ENCODE measurements around the gene DIS3L2. TPM values are rescaled to one million over a fixed set of nuclear protein-coding genes. Genes with fewer than 3 reads are reported as not detected.

The DIS3L2 gene
- total RNA-seq, 6 experiments from 2014 or later = 18.2 to 23.6 (median 21.6) TPM

- no peak overlapping the region for H3K27ac Mint-ChIP-seq
- H3K9me3 Mint-ChIP-seq = no peaks in the 10 kb centered on the region
- no peak for TF ChIP-seq CTCF (IDR thresholded peaks at IDR 0.05)
- H3K27me3 Mint-ChIP-seq (ENCODE audit: insufficient read depth) = no peaks in the 10 kb centered on the region; the same call in 1 of the 2 replicates
- peaks cover 7% of the 10 kb centered on the region; the same call in 1 of the 2 replicates for H3K36me3 Mint-ChIP-seq (ENCODE audit: low read depth)
- H3K4me1 Mint-ChIP-seq (ENCODE audit: low read depth) = peaks cover 26% of the 10 kb centered on the region
- DNase-seq = no peak
- H3K4me3 Mint-ChIP-seq = no peak overlapping the region
These were observed 23.5 kb downstream of the DIS3L2 start for GRCh38 chr2:231984992-231985391.

- H3K4me1 Mint-ChIP-seq (ENCODE audit: low read depth) = peaks cover 30% of the 10 kb centered on the region
- peaks cover 7% of the 10 kb centered on the region; the same call in 1 of the 2 replicates for H3K36me3 Mint-ChIP-seq (ENCODE audit: low read depth)
- no peaks in the 10 kb centered on the region; the same call in 1 of the 2 replicates for H3K27me3 Mint-ChIP-seq (ENCODE audit: insufficient read depth)
- no peak for DNase-seq
- H3K4me3 Mint-ChIP-seq = no peak overlapping the region
- TF ChIP-seq CTCF (IDR thresholded peaks at IDR 0.05) = no peak
- no peak overlapping the region for H3K27ac Mint-ChIP-seq
- no peaks in the 10 kb centered on the region for H3K9me3 Mint-ChIP-seq
These were observed 24.3 kb downstream of the DIS3L2 start for GRCh38 chr2:231985823-231986261.

- Mint-ChIP-seq H3K27me3 (ENCODE audit: insufficient read depth) (no peaks in the 10 kb centered on the region; the same call in 1 of the 2 replicates), H3K27ac (no peak overlapping the region), H3K9me3 (no peaks in the 10 kb centered on the region), H3K36me3 (ENCODE audit: low read depth) (peaks cover 7% of the 10 kb centered on the region; the same call in 1 of the 2 replicates), H3K4me3 (no peak overlapping the region), H3K4me1 (ENCODE audit: low read depth) (peaks cover 41% of the 10 kb centered on the region)
- DNase-seq = no peak
- no peak for TF ChIP-seq CTCF (IDR thresholded peaks at IDR 0.05)
These were observed 25.7 kb downstream of the DIS3L2 start for GRCh38 chr2:231987124-231987727.

- H3K36me3 Mint-ChIP-seq (ENCODE audit: low read depth) = peaks cover 7% of the 10 kb centered on the region; the same call in 1 of the 2 replicates
- no peaks in the 10 kb centered on the region; the same call in 1 of the 2 replicates for H3K27me3 Mint-ChIP-seq (ENCODE audit: insufficient read depth)
- TF ChIP-seq CTCF (IDR thresholded peaks at IDR 0.05) = no peak
- no peak overlapping the region for H3K4me3 Mint-ChIP-seq
- H3K4me1 Mint-ChIP-seq (ENCODE audit: low read depth) = peaks cover 49% of the 10 kb centered on the region
- H3K9me3 Mint-ChIP-seq = no peaks in the 10 kb centered on the region
- no peak for DNase-seq
- no peak overlapping the region for H3K27ac Mint-ChIP-seq
These were observed 26.8 kb downstream of the DIS3L2 start for GRCh38 chr2:231988179-231988866.

GRCh38 chr2:231991664-231992063 lies 30.2 kb downstream of the DIS3L2 start:
- Mint-ChIP-seq H3K36me3 (ENCODE audit: low read depth) (no peaks in the 10 kb centered on the region), H3K4me1 (ENCODE audit: low read depth) (peaks cover 39% of the 10 kb centered on the region), H3K27me3 (ENCODE audit: insufficient read depth) (no peaks in the 10 kb centered on the region), H3K9me3 (no peaks in the 10 kb centered on the region), H3K4me3 (no peak overlapping the region), H3K27ac (no peak overlapping the region)
- TF ChIP-seq CTCF (IDR thresholded peaks at IDR 0.05) = no peak
- DNase-seq = peak; percentile 16
